ENCODE data around the gene CD82.
"Not testable (repeated sequence)": the region's sequence is repeated elsewhere in the genome, so short reads cannot be mapped to it uniquely, and the experiment has no call there.

Gene CD82

GRCh38 chr11:44555031-44555800 is 10.2 kb upstream of the CD82 start:
- no peak for DNase-seq (ENCODE audit: low read depth)
- TF ChIP-seq CTCF (conservative IDR thresholded peaks at IDR 0.05; ENCODE audit: low read length) = no peak

GRCh38 chr11:44556735-44557409 is 8.6 kb upstream of the CD82 start:
- peak; percentile 50 for DNase-seq (ENCODE audit: low read depth)
- no peak overlapping the region for H3K4me3 ChIP-seq (ENCODE audit: low read length)
- peak; percentile 86 for TF ChIP-seq CTCF (conservative IDR thresholded peaks at IDR 0.05; ENCODE audit: low read length)

More at GRCh38 chr11:44555031-44555800, 10.2 kb upstream of the CD82 start:
- no peak overlapping the region for H3K4me3 ChIP-seq (ENCODE audit: low read length)

- no peak overlapping the region for H3K4me3 ChIP-seq (ENCODE audit: low read length)
- DNase-seq (ENCODE audit: low read depth) = no peak
- no peak for TF ChIP-seq CTCF (conservative IDR thresholded peaks at IDR 0.05; ENCODE audit: low read length)
Measured at GRCh38 chr11:44557464-44557863, 8.0 kb upstream of the CD82 start.

GRCh38 chr11:44559207-44559939 is 6.1 kb upstream of the CD82 start:
- no peak for DNase-seq (ENCODE audit: low read depth)
- TF ChIP-seq CTCF (conservative IDR thresholded peaks at IDR 0.05; ENCODE audit: low read length) = no peak
- no peak overlapping the region for H3K4me3 ChIP-seq (ENCODE audit: low read length)

GRCh38 chr11:44559940-44560300 is 5.5 kb upstream of the CD82 start:
- H3K4me3 ChIP-seq (ENCODE audit: low read length); DNase-seq (ENCODE audit: low read depth): not testable (repeated sequence)

- no peak for TF ChIP-seq CTCF (conservative IDR thresholded peaks at IDR 0.05; ENCODE audit: low read length)
- no peak for DNase-seq (ENCODE audit: low read depth)
- no peak overlapping the region for H3K4me3 ChIP-seq (ENCODE audit: low read length)
Measured at GRCh38 chr11:44561275-44561805, 4.1 kb upstream of the CD82 start.

- no peak for TF ChIP-seq CTCF (conservative IDR thresholded peaks at IDR 0.05; ENCODE audit: low read length)
- no peak for DNase-seq (ENCODE audit: low read depth)
Measured at GRCh38 chr11:44561964-44562734, 3.3 kb upstream of the CD82 start.

More at GRCh38 chr11:44561964-44562734, 3.3 kb upstream of the CD82 start:
- H3K4me3 ChIP-seq (ENCODE audit: low read length) = no peak overlapping the region
